HT-29 (cell line): ENCODE results near the gene NDUFAF2. TPM values are rescaled to one million over a fixed set of nuclear protein-coding genes. Genes with fewer than 3 reads are reported as not detected.
"Not testable (repeated sequence)": the region's sequence is repeated elsewhere in the genome, so short reads cannot be mapped to it uniquely, and the experiment has no call there.

Source experiments
- DNase-seq: peaks from one replicate; pipeline ENCODE4 v3.0.0-alpha.2; 2015; ENCODE audit warnings: low spot score
- total RNA-seq: library from RNA; depleted of rRNA; stranded (reverse); fragments of >200 nt; shearing (Covaris generic); gene quantifications from 2 replicates; pipeline ENCODE4 v1.2.3, GENCODE V29; 2014

The NDUFAF2 gene
- total RNA-seq, 1 experiment from 2014 or later = 18.4 TPM

DNA sequence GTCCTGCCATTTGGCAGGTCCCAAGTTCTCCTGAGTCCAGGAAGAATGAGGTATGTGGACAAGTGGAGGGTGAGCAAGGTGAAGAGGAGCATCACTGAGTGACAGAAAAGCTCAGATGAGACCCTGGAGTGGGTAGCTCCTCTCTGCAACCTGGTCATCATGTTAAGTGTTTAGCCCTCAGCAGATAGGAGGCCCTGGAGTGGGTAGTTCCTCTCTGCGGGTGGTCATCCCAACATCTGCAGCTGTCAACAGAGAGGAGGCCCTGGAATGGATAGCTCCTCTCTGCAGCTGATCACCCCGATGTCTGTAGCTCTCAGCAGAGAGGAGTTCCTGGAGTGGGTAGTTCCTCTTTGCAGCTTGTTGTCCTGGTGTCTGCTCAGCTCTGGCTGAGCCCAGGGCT, 48.4 kb downstream of the NDUFAF2 start:
- no peak for DNase-seq

DNA sequence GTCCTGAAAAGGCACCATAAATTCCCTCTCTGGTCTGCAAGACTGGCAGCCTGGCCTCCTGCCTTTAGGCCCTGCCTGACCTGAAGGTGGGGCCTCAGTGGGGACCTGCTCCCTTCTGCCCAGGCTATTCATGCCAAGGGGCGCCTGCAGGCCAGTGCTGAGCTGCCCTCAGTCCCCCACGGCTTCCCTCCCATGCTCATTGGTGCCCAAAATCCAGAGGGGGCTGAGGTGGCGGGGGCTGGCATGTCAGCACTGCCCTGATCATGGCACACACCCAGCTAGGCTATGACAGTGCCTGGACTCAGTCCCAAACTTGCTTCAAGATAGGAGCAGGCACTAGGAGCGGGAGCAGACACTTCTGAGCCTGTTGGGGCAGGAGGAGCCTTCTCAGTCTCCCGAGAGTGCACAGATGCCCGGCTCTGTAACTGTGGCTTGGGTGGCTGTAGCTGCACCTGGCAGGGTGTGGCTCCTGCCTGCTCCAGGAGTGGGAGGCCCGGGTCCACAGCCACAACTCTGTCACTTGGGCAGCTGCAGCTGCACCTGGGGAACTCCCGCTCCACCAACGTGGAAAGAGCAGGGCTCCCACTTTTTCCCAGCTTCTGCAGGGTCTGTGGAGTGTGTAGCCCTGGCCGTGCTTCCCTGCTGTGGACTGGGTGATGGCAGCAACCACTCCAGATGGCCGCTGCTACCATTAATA, 49.0 kb downstream of the NDUFAF2 start:
- DNase-seq = no peak

DNA sequence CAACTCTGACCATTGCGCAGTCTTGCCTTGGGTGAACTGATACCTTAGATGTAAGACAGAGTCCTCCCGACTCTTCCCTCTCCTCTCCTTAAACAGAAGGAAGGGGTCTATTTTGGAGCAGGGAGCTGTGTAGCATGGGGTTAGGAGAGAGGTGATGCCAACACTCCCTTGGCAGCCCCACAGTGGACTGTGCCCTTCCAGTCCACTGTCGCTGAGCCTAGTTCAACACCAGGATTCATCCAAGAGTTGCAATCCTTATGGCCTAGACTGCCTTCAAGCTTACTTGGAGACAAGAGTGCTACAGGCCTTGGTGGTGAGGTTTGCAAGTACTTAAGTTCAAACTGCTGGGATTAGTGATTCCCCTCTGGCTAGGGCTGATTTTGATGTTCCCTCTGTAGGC, 51.4 kb downstream of the NDUFAF2 start:
- DNase-seq = no peak

DNA sequence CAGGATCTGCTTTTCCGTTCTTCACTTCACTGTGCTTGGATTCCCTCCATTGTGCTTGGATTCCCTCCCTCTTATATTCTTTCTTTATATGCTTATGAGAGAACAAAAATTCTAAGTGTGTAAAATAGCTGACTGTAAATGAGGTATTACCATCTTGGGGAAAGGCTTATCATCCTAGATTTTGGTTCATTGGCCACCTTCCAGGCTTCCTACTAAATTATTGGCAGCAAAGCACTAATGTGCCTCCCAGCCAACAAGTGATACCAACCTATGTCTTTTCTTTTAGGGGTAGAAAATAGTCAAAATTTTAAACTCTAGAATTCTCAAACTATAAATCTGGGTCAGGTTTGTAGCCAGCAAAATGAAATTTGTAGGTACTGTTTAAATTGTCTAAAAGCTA, 52.7 kb downstream of the NDUFAF2 start:
- no peak for DNase-seq

DNA sequence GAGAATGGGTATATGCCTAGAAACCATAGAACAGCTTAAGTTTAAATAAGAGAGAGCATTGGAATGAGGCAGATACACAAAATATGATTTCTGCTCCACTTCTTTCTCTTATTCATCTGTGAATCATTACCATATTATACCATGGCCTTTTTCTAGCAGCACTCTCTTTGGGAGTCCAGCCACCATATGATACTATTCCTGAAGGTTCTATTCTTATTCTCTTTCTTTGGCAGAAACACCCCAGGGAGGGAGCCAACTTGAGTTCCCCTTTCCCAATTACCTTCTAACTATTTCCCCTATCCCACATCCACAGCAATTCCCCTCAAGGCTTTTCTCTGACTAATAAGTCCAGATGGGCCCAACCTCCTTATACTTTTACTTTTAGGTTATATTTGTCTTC, 55.9 kb downstream of the NDUFAF2 start:
- no peak for DNase-seq

DNA sequence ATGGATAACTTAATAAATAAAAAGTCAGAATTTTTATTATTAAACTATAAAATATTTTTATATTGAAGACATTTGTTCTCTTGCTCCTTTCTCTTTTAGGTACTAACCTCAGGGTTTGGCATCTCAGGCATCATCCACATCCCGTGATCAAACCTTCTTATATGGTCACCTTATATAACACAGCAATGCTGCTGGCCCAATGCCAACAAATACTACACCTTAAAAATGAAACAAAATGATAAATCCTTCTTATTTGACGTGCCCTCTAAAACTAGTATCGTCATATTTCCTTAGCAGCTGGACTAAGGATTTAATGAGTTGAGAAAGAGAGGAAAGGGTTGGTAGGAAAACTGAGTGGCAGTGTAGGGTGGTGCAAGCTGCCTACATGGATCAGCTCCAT, 56.6 kb downstream of the NDUFAF2 start:
- DNase-seq = no peak

DNA sequence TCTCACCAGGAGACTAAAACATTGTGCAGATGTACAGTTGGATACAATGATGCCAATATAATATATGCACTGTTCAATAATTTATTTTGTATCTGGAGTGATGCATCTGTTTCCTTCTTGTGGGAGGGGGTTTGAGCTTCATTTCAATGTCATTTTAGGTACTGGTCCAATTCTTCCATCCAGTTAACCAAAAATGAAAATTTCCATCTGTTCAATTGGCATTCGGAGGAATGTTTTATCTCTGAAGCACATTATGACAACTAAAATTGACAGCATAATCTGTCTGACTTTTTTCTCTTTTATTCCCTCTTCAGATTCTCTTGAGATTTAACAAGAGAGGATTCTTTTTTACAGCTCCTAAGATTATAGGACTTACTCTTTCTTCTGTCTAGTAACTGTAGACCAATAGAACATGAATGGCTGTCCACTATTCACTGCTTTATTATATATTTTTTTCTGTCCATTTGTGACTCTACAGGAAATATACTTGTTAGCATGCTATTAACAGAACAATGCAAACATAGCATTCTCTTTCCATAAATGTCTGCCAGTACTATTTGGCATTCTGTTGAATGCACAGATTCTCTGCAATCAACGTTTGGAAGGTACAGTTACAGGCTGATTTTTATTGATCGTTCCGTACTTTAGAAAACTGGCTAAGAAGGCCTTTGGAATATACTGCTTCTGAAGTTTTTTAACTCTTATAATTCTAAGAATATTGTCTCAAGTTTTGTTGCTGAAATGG, 57.8 kb downstream of the NDUFAF2 start:
- no peak for DNase-seq

DNA sequence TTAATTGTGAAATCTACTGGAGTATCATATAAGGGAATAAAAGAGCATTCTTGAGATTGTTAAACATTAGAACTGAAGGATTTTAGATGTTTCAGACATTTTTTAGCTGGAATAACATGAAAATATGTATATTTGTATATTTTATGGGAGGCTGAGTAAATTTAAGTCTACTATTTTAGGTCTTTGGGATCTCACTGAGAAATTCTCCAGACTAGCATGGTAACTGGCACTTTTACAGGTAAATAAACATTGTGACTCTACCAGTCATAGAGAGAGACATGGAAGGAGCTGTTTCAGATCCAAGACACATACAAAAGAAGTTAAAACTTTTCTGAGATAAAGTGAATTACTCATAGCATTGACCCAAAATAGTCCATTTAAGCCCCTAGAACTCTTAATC, 59.4 kb downstream of the NDUFAF2 start:
- no peak for DNase-seq

DNA sequence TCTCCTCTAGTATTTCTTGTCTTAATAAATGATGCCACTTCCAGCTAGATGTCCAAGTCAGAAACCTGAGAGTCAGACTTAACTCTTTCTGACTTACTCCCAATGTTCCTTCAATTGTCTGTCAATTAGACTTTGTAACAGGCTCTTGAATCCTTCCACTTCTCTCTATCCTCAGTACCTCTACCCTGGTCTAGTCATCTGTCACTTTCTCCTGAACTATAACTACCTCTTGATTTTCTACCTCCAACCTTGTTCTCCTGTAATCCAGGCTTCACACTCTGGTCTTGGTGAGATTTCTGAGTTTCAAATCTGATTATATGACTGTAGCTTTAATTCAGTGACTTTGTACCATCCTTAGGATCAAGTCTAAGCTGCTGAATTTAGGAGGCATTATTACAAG, 64.9 kb downstream of the NDUFAF2 start:
- no peak for DNase-seq

DNA sequence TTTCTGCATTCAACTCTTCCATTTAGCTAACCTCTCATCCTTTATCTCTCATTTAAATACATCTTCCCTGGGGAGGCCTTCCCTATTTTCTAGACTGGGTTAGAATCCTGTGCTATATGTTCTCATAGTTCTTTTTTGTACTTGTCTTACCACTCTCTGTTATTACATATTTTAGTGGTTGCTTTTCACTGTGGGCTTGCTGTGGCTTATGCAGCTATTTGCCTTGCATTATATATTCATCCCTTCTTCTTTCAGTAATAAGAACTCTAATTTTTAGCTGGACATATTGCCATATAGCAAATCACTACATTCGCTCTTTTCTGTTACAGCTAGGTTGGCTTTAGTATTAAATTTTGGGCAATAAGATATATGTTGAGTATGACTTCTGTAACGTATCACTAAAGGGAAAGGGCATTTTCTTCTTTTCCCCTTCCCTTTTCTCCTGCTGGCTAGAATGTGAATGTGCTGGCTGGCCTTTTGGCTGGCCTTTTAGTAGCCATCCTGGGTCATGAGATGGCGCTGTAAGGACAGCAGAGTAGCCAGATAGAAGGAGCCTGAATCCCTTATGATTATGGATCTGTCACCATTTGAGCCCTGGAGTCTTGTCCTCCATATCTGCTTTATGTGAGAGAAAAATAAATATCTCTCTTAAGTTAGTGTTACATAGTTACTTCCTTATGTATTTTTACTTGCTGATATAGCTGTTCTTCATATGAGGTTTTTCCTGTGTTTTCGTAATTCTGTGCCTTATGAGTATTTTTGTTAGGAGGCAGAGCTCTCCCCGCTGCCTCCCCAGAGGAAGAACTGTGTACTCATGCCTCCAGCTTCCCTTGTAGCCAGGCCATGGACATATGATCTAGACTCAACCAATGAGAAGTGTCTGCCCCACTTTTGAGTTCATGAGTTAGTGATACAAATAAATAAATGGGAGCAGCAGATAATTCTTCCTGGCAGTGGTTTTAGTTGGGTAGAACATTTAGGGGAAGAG, 65.8 kb downstream of the NDUFAF2 start:
- DNase-seq = peak; percentile 19

DNA sequence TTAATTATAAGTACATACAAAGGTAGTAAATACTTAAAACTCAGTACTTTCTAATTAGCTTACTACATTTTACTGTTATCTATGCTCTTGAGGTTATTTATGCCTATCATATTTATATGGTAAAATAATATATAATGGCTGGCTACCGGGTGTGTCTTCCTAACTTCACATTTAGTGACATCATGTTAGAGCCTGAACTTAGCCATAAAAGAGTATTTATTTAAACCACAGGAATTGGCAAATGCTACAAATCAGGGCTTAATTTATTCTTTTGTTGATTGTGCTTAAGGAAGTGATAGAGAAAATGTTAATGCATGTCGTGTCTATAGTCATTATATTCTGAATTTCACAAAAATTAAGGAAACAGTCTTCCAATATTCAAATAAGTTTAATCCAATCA, 73.1 kb downstream of the NDUFAF2 start:
- no peak for DNase-seq

DNA sequence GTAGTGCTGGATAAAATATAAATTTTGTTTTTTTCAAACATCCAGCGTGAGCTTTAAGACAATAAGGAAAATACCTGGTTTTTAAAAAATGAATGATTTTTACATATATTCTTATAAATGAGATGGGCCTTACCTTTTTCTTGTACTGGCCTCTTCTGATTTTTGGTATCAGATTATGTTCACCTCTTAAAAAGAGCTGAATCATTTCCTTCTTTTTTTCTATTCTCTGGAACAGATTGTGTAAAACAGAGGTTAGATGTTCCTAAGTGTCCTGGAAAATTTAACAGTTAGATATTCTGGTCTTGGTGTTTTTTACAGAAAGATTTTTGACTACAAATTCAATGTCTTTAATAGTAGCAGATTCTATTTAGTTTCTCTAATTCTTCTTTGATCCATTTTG, 74.6 kb downstream of the NDUFAF2 start:
- DNase-seq = no peak

DNA sequence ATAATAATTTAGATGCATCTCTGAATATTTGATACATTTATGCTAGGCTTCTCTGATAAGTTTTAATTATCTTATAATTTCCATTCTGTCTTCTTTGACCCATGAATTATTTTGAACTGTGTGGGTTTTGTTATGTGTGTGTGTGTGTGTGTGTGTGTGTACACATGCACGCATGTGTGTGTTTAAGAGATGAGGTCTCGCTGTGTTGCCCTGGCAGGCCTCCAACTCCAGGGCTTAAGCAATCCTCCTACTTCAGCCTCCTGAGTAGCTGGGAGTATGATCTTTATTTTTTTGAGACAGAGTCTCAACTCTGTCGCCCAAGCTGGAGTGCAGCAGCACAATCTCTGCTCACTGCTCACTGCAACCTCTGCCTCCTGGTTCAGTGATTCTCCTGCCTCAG, 75.4 kb downstream of the NDUFAF2 start:
- no peak for DNase-seq

DNA sequence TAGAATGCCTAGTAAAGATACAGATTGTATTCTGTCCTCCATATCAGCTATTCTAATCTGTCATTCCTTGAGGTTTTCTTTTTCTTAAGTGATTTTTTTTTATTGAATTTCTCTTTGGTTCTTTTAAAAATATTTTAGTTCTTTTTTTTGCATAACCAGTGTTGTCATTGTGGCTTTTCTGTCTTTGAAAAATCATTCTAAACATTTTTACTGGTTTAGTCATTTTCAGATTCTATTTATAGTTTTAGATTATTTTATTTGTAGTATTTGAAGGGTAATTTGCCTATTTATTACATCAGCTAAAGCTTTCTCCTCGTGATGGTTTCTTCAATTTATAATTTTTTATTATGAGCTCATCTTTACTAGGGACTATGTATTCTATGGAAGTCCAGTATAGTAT, 78.1 kb downstream of the NDUFAF2 start:
- no peak for DNase-seq

DNA sequence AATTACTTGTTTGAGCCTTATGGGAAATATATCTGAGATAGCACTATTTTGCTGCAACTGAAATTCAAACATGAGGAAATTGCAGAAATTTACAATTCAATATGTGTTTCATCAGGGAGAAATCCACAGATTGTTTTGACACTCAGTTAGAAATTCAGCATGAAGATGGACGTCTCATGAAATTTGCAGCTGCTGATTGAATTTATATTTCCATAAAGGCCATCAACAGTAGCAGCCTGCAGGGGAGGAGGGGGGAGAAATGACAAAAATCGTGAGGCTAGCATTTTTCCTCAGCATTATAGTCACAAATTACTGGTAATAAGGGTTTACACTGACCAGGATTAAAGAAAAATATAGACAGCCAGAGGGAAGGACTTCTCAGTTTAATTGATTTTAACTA, 81.0 kb downstream of the NDUFAF2 start:
- no peak for DNase-seq

DNA sequence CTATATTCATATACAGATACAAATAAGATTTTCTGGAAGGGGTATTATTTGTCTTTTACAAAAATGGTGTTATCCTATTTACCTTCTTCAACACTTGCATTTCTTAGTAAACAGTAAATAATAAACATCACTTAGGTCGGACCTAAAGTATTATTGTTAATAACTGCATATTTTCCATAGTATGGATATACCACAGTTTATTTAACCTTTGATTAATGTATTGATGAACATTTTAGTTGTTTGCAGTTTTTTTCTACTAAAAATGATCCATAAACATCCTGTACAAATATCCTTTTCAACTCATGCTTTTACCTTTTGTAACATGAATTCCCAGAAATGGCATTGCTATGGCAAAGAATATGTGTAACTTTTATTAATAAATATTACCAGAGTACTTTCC, 83.4 kb downstream of the NDUFAF2 start:
- DNase-seq = no peak

DNA sequence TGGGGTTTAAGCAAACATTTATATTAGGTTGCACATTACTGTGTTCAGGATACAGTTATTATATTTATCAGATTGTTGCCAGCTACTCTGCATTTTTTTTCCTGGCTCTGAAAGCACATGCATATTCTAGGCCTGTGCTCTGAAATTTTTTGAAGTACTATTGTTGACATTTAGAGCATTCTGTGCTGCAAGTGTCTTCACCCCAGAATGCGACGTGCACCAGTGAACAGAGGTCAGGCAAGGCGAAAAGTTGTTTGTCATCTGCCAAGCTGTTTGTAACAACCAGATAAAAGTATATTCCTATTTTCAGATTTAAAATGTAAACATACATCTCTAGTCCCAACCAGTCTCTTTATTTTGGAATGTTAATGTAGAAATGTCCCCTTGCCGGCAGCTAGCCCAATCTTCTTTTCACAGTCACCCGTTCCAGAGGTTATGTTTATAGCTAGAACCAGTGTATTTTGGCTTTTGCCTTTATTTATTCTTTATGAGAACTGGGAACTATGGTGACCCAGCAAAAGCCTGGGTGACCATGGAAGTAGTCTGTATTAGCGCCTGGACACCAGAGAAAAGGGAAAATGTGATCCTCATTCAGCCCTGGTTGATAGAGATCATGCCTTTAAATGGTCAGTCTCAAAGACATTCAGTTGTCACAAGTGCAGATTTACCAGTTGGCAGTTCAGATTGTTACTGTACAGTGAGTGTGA, 84.6 kb downstream of the NDUFAF2 start:
- no peak for DNase-seq

DNA sequence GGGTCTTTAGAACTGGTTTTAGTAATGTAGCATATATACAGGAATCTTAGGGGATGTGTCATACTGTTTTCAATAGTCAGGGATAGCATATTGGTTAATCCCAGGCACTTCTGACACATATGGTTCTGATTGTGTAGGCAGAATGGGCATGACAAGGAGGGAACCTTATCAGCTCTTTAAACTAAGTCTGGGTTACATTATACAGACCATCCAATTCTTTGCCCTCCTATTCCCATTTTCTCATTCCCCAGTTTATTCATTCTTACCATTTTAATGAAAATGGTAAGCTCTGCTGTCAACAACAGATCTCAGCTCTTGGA, 85.1 kb downstream of the NDUFAF2 start:
- DNase-seq = no peak

DNA sequence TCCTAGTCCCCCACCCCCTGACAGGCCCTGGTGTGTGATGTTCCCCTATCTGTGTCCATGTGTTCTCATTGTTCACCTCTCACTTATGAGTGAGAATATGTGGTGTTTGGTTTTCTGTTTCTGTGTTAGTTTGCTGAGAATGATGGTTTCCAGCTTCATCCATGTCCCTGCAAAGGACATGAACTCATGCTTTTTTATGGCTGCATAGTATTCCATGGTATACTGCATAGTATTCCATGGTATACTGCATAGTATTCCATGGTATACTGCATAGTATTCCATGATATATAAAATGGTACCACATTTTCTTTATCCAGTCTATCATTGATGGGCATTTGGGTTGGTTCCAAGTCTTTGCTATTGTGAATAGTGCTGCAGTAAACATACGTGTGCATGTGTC, 86.3 kb downstream of the NDUFAF2 start:
- not testable (repeated sequence) for DNase-seq

DNA sequence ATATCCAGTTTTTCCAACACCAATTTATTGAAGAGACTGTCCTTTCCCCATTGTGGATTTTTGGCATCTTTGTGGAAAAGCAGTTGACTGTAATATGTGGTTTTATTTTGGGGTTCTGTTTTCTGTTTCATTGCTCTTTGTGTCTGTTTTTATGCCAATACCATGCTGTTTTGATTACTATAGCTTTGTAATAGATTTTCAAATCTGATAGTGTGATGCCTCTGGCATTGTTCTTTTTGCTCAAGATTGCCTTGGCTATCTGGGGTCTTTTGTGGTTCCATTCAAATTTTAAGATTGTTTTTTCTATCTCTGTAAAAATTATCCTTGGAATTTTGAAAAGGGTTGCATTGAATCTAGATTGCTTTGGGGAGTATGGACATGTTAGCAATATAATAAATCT, 99.5 kb downstream of the NDUFAF2 start:
- no peak for DNase-seq

DNA sequence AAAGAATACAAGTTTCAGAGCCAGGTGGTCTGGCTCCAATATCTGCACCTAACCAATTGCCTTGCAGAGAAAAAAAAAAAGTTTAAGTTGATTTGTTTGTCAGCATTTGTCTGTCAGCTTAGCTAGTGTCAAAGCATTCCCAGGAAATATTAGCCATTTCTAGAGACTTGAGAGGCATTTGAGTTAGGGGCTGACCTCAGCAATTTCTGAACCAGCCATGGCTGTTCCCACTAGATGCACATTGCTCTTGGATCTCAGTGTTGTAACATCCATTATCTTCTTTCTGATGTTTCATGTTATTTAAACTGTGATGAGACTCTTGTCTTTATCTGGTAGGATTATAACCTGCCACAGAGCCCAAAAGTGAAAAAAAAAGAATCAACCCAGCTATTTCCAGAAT, 102.3 kb downstream of the NDUFAF2 start:
- no peak for DNase-seq

DNA sequence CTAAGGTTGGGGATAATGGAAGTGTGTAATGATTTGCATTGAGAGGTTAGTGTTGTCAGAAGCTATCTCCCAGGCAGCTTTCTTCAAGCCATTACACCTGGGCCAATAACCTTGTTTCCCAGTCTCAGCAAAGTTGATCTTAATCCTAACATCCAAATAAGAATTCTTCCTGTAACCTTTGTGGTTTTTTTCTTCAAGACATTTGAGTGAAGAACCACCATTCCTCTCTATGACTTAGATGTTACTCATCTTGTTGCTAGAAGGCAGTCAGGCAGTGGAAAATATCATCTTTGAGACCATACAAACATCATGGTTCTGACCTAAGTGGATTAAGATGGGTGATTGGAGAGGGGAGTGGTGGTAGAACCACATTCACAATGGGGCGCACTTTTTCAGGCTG, 103.5 kb downstream of the NDUFAF2 start:
- no peak for DNase-seq
